SU-DHL-6 (cell line): Measurements from ENCODE around the gene BCL6.

ENCODE experiments used
- H2AFZ ChIP-seq: fragments of 200-600 bp; sonication (generic); 2 replicates; pipeline ENCODE4 v1.6.1; 2014; ENCODE audit warnings: low read depth, mild to moderate bottlenecking, moderate library complexity, mixed read lengths, antibody characterized with exemption, low read length; ENCODE audit not compliant: severe bottlenecking
- H3F3A ChIP-seq: fragments of 200-600 bp; shearing (Covaris generic); 2 replicates; pipeline ENCODE4 v1.6.0; 2016; ENCODE audit warnings: antibody characterized with exemption, mild to moderate bottlenecking; ENCODE audit not compliant: insufficient read depth
- H3K27ac ChIP-seq: fragments of 200-600 bp; sonication (generic); 2 replicates; pipeline ENCODE4 v1.5.1; 2016; ENCODE audit warnings: low read depth, mild to moderate bottlenecking, low read length, moderate library complexity, mixed read lengths
- H3K27me3 ChIP-seq: fragments of 200-600 bp; sonication (generic), shearing (Covaris generic); 2 replicates; pipeline ENCODE4 v1.6.0; 2014; ENCODE audit warnings: mild to moderate bottlenecking, low read length
- H3K36me3 ChIP-seq: fragments of 200-600 bp; sonication (generic); 2 replicates; pipeline ENCODE4 v1.6.1; 2014; ENCODE audit warnings: mild to moderate bottlenecking, low read length, mixed read lengths
- H3K4me2 ChIP-seq: fragments of 300-600, 200-600 bp; shearing (Covaris generic), sonication (generic); 2 replicates; pipeline ENCODE4 v1.6.0; 2014; ENCODE audit warnings: low read length, low read depth, mild to moderate bottlenecking; ENCODE audit not compliant: poor library complexity, severe bottlenecking
- H3K4me3 ChIP-seq: fragments of 200-600 bp; sonication (generic); 2 replicates; pipeline ENCODE4 v1.5.1; 2014; ENCODE audit warnings: antibody characterized with exemption, low read length, mild to moderate bottlenecking, mixed read lengths; ENCODE audit not compliant: insufficient read depth, poor library complexity, severe bottlenecking
- H3K79me2 ChIP-seq: fragments of 200-600 bp; sonication (generic); 2 replicates; pipeline ENCODE4 v1.6.1; 2014; ENCODE audit warnings: mild to moderate bottlenecking, low read length, moderate library complexity; ENCODE audit not compliant: insufficient read depth
- H3K9ac ChIP-seq: fragments of 200-600 bp; sonication (generic); 2 replicates; pipeline ENCODE4 v1.7.0; 2014; ENCODE audit warnings: mild to moderate bottlenecking, low read length
- H3K9me2 ChIP-seq: fragments of 200-600 bp; sonication (generic); replicated peaks from 2 replicates; pipeline ENCODE4 v1.6.1; 2014; ENCODE audit warnings: low read length; ENCODE audit not compliant: insufficient read depth
- H3K9me3 ChIP-seq: fragments of 200-600 bp; sonication (generic); 2 replicates; pipeline ENCODE4 v1.6.1; 2014; ENCODE audit warnings: low read length, mixed read lengths; ENCODE audit not compliant: insufficient read depth
- H4K20me1 ChIP-seq: fragments of 200-600 bp; sonication (generic); 2 replicates; pipeline ENCODE4 v1.6.1; 2014; ENCODE audit warnings: low read depth, mild to moderate bottlenecking, antibody characterized with exemption, low read length, moderate library complexity, mixed read lengths
- EZH2phosphoT487 ChIP-seq: fragments of 200-600 bp; sonication (generic), shearing (Covaris generic); conservative IDR thresholded peaks from 2 replicates; pipeline ENCODE4 v1.6.1; 2018; ENCODE audit warnings: mild to moderate bottlenecking, antibody characterized with exemption, low read length, moderate library complexity, mixed read lengths
- TF ChIP-seq, protein P1 (sequence below): fragments of 200-600 bp; sonication (generic); IDR thresholded peaks from one replicate; pipeline ENCODE4 v1.5.1; 2017; ENCODE audit warnings: antibody characterized with exemption, mild to moderate bottlenecking, low read length, moderate library complexity; ENCODE audit not compliant: insufficient read depth, poor library complexity, severe bottlenecking

BCL6 gene

DNA sequence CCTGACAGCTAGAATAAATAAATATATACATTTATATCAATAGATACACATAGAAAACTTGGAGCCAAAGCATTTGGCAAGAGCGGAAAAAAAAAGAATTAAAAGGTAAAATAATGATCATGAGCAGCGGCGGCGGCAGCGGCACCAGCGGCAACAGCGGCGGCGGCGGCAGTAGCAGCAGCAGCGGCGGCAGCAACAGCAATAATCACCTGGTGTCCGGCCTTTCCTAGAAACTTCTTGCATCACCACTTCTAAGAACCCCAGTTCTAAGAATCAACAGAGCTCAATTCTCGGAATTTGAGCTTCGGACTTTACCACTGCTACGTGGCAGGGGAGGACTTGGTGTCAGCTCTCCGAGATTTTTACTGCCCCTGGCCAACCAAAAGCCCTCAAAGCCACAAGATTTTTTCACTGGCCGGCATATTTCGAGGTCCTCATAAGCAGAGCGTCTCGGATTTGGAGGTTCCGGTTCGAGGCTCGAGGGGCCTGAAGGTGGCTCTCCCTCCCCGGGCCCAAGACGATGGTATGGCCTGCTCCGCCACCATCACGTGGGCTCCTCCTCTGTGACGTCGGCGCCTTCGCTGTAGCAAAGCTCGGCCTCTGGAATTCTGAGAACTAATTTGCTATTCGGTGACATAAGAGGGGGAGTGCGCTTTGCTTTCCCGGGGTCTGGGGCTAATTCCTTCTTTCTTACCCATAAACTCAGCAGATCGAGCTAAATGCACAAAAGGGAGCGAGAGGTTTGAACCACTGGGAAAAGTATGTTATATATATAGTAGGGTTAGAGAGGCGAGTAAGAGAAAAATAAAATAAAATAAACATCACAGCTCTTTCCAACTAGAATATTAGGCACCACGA lies at the start of gene BCL6:
Gene BCL6 (minus strand): TSS at position 268 of the 858 bp plus-strand sequence. CDS start 11,775 bp downstream, outside the sequence.
- Histone ChIP-seq H3K4me3 (peak within 1 kb of the TSS; percentile 99), H3K9me2 (no peaks in the 10 kb centered on the region), H3K27ac (peak within 1 kb of the TSS; percentile 92), H3F3A (peaks cover 86% of the 10 kb centered on the region), H3K9ac (peak within 1 kb of the TSS; percentile 99), H3K9me3 (no peaks in the 10 kb centered on the region), H3K27me3 (no peaks in the 10 kb centered on the region), H3K4me2 (peak within 1 kb of the TSS; percentile 97), H2AFZ (no peak within 1 kb of the TSS), H3K36me3 (peaks cover 16% of the 10 kb centered on the region), H3K79me2 (peaks cover 66% of the 10 kb centered on the region), H4K20me1 (no peaks in the 10 kb centered on the region)
- TF ChIP-seq EZH2phosphoT487 = no peak
- TF ChIP-seq, protein P1, sequence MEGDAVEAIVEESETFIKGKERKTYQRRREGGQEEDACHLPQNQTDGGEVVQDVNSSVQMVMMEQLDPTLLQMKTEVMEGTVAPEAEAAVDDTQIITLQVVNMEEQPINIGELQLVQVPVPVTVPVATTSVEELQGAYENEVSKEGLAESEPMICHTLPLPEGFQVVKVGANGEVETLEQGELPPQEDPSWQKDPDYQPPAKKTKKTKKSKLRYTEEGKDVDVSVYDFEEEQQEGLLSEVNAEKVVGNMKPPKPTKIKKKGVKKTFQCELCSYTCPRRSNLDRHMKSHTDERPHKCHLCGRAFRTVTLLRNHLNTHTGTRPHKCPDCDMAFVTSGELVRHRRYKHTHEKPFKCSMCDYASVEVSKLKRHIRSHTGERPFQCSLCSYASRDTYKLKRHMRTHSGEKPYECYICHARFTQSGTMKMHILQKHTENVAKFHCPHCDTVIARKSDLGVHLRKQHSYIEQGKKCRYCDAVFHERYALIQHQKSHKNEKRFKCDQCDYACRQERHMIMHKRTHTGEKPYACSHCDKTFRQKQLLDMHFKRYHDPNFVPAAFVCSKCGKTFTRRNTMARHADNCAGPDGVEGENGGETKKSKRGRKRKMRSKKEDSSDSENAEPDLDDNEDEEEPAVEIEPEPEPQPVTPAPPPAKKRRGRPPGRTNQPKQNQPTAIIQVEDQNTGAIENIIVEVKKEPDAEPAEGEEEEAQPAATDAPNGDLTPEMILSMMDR = no peak

DNA sequence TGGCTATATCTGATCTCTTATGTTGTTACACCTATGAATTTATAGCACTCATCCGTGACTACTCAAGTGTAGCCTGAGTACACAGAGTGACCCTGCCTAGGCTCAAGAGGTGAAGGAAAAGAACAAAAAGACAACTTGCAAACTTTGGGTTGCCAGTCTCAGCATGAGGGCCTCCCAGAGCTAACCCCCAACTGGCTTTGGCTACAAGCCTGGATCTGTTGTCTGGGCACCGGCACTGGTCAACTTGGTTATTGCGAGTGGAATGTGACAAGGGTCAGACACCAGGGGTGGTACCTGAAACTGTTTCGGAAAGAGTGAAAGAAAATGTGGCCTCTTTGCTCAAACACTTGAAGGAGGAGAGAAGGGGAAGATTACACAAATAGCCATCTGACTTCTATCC lies 49.5 kb upstream of the BCL6 start:
- Histone ChIP-seq H2AFZ (no peak overlapping the region), H3K9me3 (no peaks in the 10 kb centered on the region), H3K4me2 (no peak overlapping the region), H3K27me3 (no peaks in the 10 kb centered on the region), H3K4me3 (no peak overlapping the region), H3K27ac (no peak overlapping the region), H3K9ac (no peak overlapping the region), H3K79me2 (no peaks in the 10 kb centered on the region), H3K36me3 (no peaks in the 10 kb centered on the region), H3F3A (no peaks in the 10 kb centered on the region), H3K9me2 (no peaks in the 10 kb centered on the region), H4K20me1 (no peaks in the 10 kb centered on the region)
- no peak for TF ChIP-seq EZH2phosphoT487
- TF ChIP-seq, protein P1 = no peak

DNA sequence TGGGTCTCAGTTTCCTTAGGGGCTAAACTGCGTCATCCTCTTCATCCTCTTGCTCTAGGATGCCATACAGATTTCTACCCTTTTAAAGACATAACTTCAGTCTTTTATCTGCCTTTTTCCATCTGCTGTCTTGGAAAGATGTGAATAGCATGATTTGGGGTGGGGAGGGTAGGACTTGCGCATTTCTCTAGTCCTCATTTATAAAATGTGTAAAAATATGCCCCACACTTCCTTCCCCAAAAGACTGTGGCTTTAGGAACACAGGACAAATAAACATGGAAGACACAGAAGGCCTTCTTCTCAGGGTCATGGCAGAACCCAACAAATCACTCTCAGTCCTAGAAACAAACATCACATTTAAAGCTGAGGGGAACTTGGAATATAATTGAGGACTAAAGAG lies 48.4 kb upstream of the BCL6 start:
- H3K4me2 ChIP-seq = no peak overlapping the region
- no peaks in the 10 kb centered on the region for H3K27me3 ChIP-seq
- H3K79me2 ChIP-seq = no peaks in the 10 kb centered on the region
- H3K36me3 ChIP-seq = no peaks in the 10 kb centered on the region
- H3K4me3 ChIP-seq = no peak overlapping the region
- no peak overlapping the region for H2AFZ ChIP-seq
- H3K9me3 ChIP-seq = no peaks in the 10 kb centered on the region
- no peak overlapping the region for H3K27ac ChIP-seq
- no peak overlapping the region for H3K9ac ChIP-seq
- no peaks in the 10 kb centered on the region for H3F3A ChIP-seq
- H3K9me2 ChIP-seq = no peaks in the 10 kb centered on the region
- TF ChIP-seq, protein P1 = no peak
- no peak for TF ChIP-seq EZH2phosphoT487
- H4K20me1 ChIP-seq = no peaks in the 10 kb centered on the region
